GM23338 (cell line): ENCODE measurements around the gene DAW1. TPM values are rescaled to one million over a fixed set of nuclear protein-coding genes. Genes with fewer than 3 reads are reported as not detected.

Experiments used
- ATAC-seq: fragments of 200-7000 bp; cut with Tn5 transposase; 3 replicates; pipeline ENCODE4 v1.9.1; 2020
- DNase-seq: peaks from one replicate; pipeline ENCODE4 v3.0.0-alpha.2; 2015; ENCODE audit warnings: low spot score
- H2AFZ ChIP-seq: fragments of 200-600 bp; sonication (generic); 2 replicates; pipeline ENCODE4 v1.8.0; 2016; ENCODE audit warnings: antibody characterized with exemption, mild to moderate bottlenecking, moderate library complexity
- H3F3A ChIP-seq: fragments of 200-600 bp; sonication (generic); replicated peaks from 2 replicates; pipeline ENCODE4 v1.8.0; 2017; ENCODE audit warnings: antibody characterized with exemption, mixed run types, low read depth
- H3K27ac ChIP-seq: fragments of 200-600 bp; sonication (generic); 2 replicates; pipeline ENCODE4 v1.6.1; 2016; ENCODE audit warnings: low read depth
- H3K27me3 ChIP-seq: fragments of 200-600 bp; sonication (generic); 2 replicates; pipeline ENCODE4 v1.8.0; 2016; ENCODE audit warnings: mild to moderate bottlenecking, mixed run types, moderate library complexity; ENCODE audit not compliant: insufficient read depth
- H3K36me3 ChIP-seq: fragments of 200-600 bp; sonication (generic); 2 replicates; pipeline ENCODE4 v1.8.0; 2016; ENCODE audit warnings: mild to moderate bottlenecking; ENCODE audit not compliant: insufficient read depth
- H3K4me1 ChIP-seq: fragments of 200-600 bp; sonication (generic); 2 replicates; pipeline ENCODE4 v1.8.0; 2016; ENCODE audit warnings: mild to moderate bottlenecking, moderate library complexity; ENCODE audit not compliant: insufficient read depth
- H3K4me2 ChIP-seq: fragments of 200-600 bp; sonication (generic); 2 replicates; pipeline ENCODE4 v1.7.1; 2017; ENCODE audit warnings: mixed run types
- H3K4me3 ChIP-seq: fragments of 200-600 bp; sonication (generic); 2 replicates; pipeline ENCODE4 v1.6.1; 2016; ENCODE audit warnings: mixed run types
- H3K79me2 ChIP-seq: fragments of 200-600 bp; sonication (generic); replicated peaks from 2 replicates; pipeline ENCODE4 v1.8.0; 2017; ENCODE audit warnings: mild to moderate bottlenecking; ENCODE audit not compliant: insufficient read depth
- H3K9me2 ChIP-seq: fragments of 200-600 bp; sonication (generic); 2 replicates; pipeline ENCODE4 v1.8.0; 2017; ENCODE audit not compliant: insufficient read depth
- H4K20me1 ChIP-seq: fragments of 200-600 bp; sonication (generic); replicated peaks from 2 replicates; pipeline ENCODE4 v1.8.0; 2017; ENCODE audit warnings: mild to moderate bottlenecking; ENCODE audit not compliant: insufficient read depth
- H3K27ac Mint-ChIP-seq: 2 replicates; pipeline ENCODE4 v1.8.0; 2020; ENCODE audit warnings: inconsistent platforms, mild to moderate bottlenecking, moderate library complexity, mixed read lengths
- H3K27me3 Mint-ChIP-seq: 3 replicates; pipeline ENCODE4 v1.8.0; 2022; ENCODE audit warnings: low read depth, mild to moderate bottlenecking, moderate library complexity, mixed read lengths, inconsistent platforms; ENCODE audit not compliant: insufficient read depth, poor library complexity
- H3K36me3 Mint-ChIP-seq: 3 replicates; pipeline ENCODE4 v1.8.0; 2021; ENCODE audit warnings: low read depth, mild to moderate bottlenecking, inconsistent platforms, moderate library complexity, mixed read lengths
- H3K4me1 Mint-ChIP-seq: 3 replicates; pipeline ENCODE4 v1.8.0; 2020; ENCODE audit warnings: mild to moderate bottlenecking, inconsistent platforms, mixed read lengths
- H3K4me3 Mint-ChIP-seq: 3 replicates; pipeline ENCODE4 v1.8.0; 2021; ENCODE audit warnings: moderate library complexity, mild to moderate bottlenecking, inconsistent platforms, mixed read lengths
- H3K9me3 Mint-ChIP-seq: 3 replicates; pipeline ENCODE4 v1.8.0; 2020; ENCODE audit warnings: moderate library complexity, mild to moderate bottlenecking, inconsistent platforms, mixed read lengths
- CTCF ChIP-seq, 2 experiments: fragments of 200-600 bp in 1 of 2; sonication (generic) in 1 of 2; conservative IDR thresholded peaks; 2 replicates each; pipeline versions ENCODE4 v1.5.1 to v1.6.1; 2016 to 2017; ENCODE audit warnings: antibody characterized with exemption in 2 of 2, low read depth in 2 of 2, mild to moderate bottlenecking in 2 of 2, moderate library complexity in 1 of 2
- polyA plus RNA-seq: library from polyadenylated mRNA; unstranded; fragments of >200 nt; fragmentation: Nextera tagmentation; extraction: Ambion mirVana; gene quantifications from 2 replicates; pipeline ENCODE4 v1.2.1, GENCODE V29; 2016
- total RNA-seq: library from RNA; depleted of rRNA; stranded (reverse); fragments of >200 nt; shearing (Covaris generic); gene quantifications from 2 replicates; pipeline ENCODE4 v1.2.3, GENCODE V29; 2014
- TF ChIP-seq, protein P1 (sequence below): fragments of 250-450 bp; sonication (Bioruptor Pico); IDR thresholded peaks from 2 replicates; pipeline ENCODE4 v1.5.0; 2020; ENCODE audit warnings: mild to moderate bottlenecking, moderate library complexity

DAW1 gene
- total and polyA plus RNA-seq, 2 experiments from 2014 or later = 0.71 to 2.0 TPM

- H3K27me3 ChIP-seq = no peaks in the 10 kb centered on the region
Observed at GRCh38 chr2:227932403-227932802, 61.0 kb downstream of the DAW1 start.

More at GRCh38 chr2:227932403-227932802, 61.0 kb downstream of the DAW1 start:
- peak in 1 of 2 experiments; percentile 24; a peak in 1 of 4 replicates for TF ChIP-seq CTCF (conservative IDR thresholded peaks at IDR 0.05; ENCODE audit: low read depth in 2 of 2)
- TF ChIP-seq, protein P1, sequence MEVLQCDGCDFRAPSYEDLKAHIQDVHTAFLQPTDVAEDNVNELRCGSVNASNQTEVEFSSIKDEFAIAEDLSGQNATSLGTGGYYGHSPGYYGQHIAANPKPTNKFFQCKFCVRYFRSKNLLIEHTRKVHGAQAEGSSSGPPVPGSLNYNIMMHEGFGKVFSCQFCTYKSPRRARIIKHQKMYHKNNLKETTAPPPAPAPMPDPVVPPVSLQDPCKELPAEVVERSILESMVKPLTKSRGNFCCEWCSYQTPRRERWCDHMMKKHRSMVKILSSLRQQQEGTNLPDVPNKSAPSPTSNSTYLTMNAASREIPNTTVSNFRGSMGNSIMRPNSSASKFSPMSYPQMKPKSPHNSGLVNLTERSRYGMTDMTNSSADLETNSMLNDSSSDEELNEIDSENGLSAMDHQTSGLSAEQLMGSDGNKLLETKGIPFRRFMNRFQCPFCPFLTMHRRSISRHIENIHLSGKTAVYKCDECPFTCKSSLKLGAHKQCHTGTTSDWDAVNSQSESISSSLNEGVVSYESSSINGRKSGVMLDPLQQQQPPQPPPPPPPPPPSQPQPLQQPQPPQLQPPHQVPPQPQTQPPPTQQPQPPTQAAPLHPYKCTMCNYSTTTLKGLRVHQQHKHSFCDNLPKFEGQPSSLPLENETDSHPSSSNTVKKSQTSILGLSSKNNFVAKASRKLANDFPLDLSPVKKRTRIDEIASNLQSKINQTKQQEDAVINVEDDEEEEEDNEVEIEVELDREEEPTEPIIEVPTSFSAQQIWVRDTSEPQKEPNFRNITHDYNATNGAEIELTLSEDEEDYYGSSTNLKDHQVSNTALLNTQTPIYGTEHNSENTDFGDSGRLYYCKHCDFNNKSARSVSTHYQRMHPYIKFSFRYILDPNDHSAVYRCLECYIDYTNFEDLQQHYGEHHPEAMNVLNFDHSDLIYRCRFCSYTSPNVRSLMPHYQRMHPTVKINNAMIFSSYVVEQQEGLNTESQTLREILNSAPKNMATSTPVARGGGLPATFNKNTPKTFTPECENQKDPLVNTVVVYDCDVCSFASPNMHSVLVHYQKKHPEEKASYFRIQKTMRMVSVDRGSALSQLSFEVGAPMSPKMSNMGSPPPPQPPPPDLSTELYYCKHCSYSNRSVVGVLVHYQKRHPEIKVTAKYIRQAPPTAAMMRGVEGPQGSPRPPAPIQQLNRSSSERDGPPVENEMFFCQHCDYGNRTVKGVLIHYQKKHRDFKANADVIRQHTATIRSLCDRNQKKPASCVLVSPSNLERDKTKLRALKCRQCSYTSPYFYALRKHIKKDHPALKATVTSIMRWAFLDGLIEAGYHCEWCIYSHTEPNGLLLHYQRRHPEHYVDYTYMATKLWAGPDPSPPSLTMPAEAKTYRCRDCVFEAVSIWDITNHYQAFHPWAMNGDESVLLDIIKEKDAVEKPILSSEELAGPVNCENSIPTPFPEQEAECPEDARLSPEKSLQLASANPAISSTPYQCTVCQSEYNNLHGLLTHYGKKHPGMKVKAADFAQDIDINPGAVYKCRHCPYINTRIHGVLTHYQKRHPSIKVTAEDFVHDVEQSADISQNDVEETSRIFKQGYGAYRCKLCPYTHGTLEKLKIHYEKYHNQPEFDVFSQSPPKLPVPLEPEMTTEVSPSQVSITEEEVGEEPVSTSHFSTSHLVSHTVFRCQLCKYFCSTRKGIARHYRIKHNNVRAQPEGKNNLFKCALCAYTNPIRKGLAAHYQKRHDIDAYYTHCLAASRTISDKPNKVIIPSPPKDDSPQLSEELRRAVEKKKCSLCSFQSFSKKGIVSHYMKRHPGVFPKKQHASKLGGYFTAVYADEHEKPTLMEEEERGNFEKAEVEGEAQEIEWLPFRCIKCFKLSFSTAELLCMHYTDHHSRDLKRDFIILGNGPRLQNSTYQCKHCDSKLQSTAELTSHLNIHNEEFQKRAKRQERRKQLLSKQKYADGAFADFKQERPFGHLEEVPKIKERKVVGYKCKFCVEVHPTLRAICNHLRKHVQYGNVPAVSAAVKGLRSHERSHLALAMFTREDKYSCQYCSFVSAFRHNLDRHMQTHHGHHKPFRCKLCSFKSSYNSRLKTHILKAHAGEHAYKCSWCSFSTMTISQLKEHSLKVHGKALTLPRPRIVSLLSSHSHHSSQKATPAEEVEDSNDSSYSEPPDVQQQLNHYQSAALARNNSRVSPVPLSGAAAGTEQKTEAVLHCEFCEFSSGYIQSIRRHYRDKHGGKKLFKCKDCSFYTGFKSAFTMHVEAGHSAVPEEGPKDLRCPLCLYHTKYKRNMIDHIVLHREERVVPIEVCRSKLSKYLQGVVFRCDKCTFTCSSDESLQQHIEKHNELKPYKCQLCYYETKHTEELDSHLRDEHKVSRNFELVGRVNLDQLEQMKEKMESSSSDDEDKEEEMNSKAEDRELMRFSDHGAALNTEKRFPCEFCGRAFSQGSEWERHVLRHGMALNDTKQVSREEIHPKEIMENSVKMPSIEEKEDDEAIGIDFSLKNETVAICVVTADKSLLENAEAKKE (CRISPR knock-in tag) = no peak
- 0 out of 2 replicates have a peak, but pooled peaks cover 2% of the 10 kb centered on the region for H3K9me2 ChIP-seq
- H3K4me2 ChIP-seq = no peak overlapping the region
- Mint-ChIP-seq H3K4me1 (peaks cover 3% of the 10 kb centered on the region; the same call in 1 of the 3 replicates), H3K27me3 (peaks cover 1% of the 10 kb centered on the region), H3K27ac (no peak overlapping the region), H3K9me3 (peaks cover 16% of the 10 kb centered on the region), H3K4me3 (no peak overlapping the region), H3K36me3 (no peaks in the 10 kb centered on the region)
- H3K27ac ChIP-seq = no peak overlapping the region
- peaks cover 8% of the 10 kb centered on the region for H3K4me1 ChIP-seq
- H3K36me3 ChIP-seq = 0 out of 2 replicates have a peak, but pooled peaks cover 3% of the 10 kb centered on the region
- H3F3A ChIP-seq = no peaks in the 10 kb centered on the region
- H3K79me2 ChIP-seq = no peaks in the 10 kb centered on the region
- no peak overlapping the region for H2AFZ ChIP-seq
- H4K20me1 ChIP-seq = no peaks in the 10 kb centered on the region
- no peak overlapping the region for H3K4me3 ChIP-seq
- no peak for DNase-seq
- ATAC-seq = no peak
